Caco-2 (cell line): ENCODE results near the gene CCDC179. TPM values are rescaled to one million over a fixed set of nuclear protein-coding genes. Genes with fewer than 3 reads are reported as not detected.

ENCODE experiments used
- BruUV-seq: library from RNA; stranded (reverse); fragments of 400-500 nt; replicated peaks from 2 replicates; lab custom pipeline; 2021; lab: Mats Ljungman, UMichigan
- CTCF ChIA-PET: fragments of 300-600 bp; sonication (Branson Sonifier 250); formaldehyde crosslinking; loops from one replicate; lab custom pipeline; 2022; ENCODE audit warnings: antibody characterized with exemption; lab: Charles Lee
- POLR2A ChIA-PET: fragments of 300-600 bp; sonication (Branson Sonifier 250); formaldehyde crosslinking; loops from one replicate; lab custom pipeline; 2022; ENCODE audit warnings: antibody characterized with exemption; lab: Charles Lee
- DNase-seq, 2 experiments: peaks; one replicate each; pipeline versions ENCODE4 v3.0.0 to v3.0.0-alpha.2; 2020 to 2022
- H3K27me3 ChIP-seq: replicated peaks from 2 replicates; pipeline ENCODE4 v1.6.0; 2011; ENCODE audit warnings: low read length; ENCODE audit not compliant: control insufficient read depth, insufficient read depth
- H3K36me3 ChIP-seq: 2 replicates; pipeline ENCODE4 v1.5.1; 2011; ENCODE audit warnings: low read length; ENCODE audit not compliant: control insufficient read depth, insufficient read depth
- H3K4me1 ChIP-seq: fragments of 250-450 bp; sonication (Bioruptor Pico); 2 replicates; pipeline ENCODE4 v1.5.1; 2020; ENCODE audit warnings: mild to moderate bottlenecking
- H3K4me3 ChIP-seq: 2 replicates; pipeline ENCODE4 v1.5.1; 2011; ENCODE audit warnings: low read depth, mild to moderate bottlenecking, control low read depth, low read length
- H3K9me3 ChIP-seq: fragments of 250-450 bp; sonication (Bioruptor Pico); 2 replicates; pipeline ENCODE4 v1.5.1; 2020; ENCODE audit warnings: mild to moderate bottlenecking, moderate library complexity
- H3K27ac Mint-ChIP-seq: one replicate; pipeline ENCODE4 v1.8.0; 2022; ENCODE audit warnings: mixed read lengths; ENCODE audit not compliant: unreplicated experiment
- H3K27me3 Mint-ChIP-seq: one replicate; pipeline ENCODE4 v1.8.0; 2022; ENCODE audit warnings: mixed read lengths; ENCODE audit not compliant: insufficient read depth, unreplicated experiment
- H3K36me3 Mint-ChIP-seq: one replicate; pipeline ENCODE4 v1.8.0; 2022; ENCODE audit warnings: mild to moderate bottlenecking, mixed read lengths; ENCODE audit not compliant: insufficient read depth, unreplicated experiment
- H3K4me1 Mint-ChIP-seq: one replicate; pipeline ENCODE4 v1.8.0; 2022; ENCODE audit warnings: low read depth, mixed read lengths; ENCODE audit not compliant: unreplicated experiment
- H3K4me3 Mint-ChIP-seq: one replicate; pipeline ENCODE4 v1.8.0; 2022; ENCODE audit warnings: mild to moderate bottlenecking, moderate library complexity, mixed read lengths; ENCODE audit not compliant: unreplicated experiment
- H3K9me3 Mint-ChIP-seq: one replicate; pipeline ENCODE4 v1.8.0; 2022; ENCODE audit warnings: mixed read lengths; ENCODE audit not compliant: unreplicated experiment
- intact Hi-C: fragments of 100-400 bp; cut with micrococcal nuclease; formaldehyde crosslinking; loops from one replicate; pipeline ENCODE4 v1.10.0; 2022; ENCODE audit not compliant: unreplicated experiment
- total RNA-seq: library from RNA; stranded (reverse); gene quantifications from 2 replicates; pipeline ENCODE4 v1.2.3, GENCODE V29; 2022
- TF ChIP-seq, protein P1 (sequence below), 2 experiments: fragments of 200-600 bp in 1 of 2; IDR thresholded peaks; 1 replicate in 1 of 2; 2 replicates in 1 of 2; pipeline versions ENCODE4 v1.5.1 to v1.8.0; 2011 to 2022; ENCODE audit warnings: antibody characterized with exemption in 1 of 2, control low read depth in 1 of 2, inconsistent platforms in 1 of 2, low read depth in 1 of 2, low read length in 1 of 2, mild to moderate bottlenecking in 1 of 2, moderate library complexity in 1 of 2; ENCODE audit not compliant: insufficient read depth in 1 of 2, severe bottlenecking in 1 of 2, unreplicated experiment in 1 of 2

Gene CCDC179
- total RNA-seq, 1 experiment from 2014 or later: not detected

DNA sequence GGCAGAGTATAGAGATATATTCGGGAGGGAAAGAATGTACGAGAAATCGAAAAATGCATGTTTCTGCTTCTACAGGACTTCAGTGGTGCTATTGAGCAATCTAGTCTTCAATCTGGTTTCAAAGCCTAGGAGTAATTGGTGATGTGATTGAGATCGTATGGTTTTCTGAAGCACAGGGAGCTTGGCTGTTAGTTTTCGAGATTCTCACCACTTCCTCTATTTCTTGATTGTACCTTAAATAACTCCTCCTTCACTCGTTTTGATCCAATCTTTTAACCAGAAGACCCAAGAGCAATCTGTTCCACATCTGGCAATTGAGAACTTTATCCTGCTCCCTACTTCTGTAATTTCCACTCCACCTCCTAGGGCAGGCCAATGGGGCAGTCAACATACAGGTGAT, 518 bp downstream of the CCDC179 start:
- BruUV-seq: no TSS peak
- no peaks in the 10 kb centered on the region for H3K36me3 Mint-ChIP-seq
- Histone ChIP-seq H3K27me3 (no peaks in the 10 kb centered on the region), H3K36me3 (no peaks in the 10 kb centered on the region), H3K9me3 (no peaks in the 10 kb centered on the region), H3K4me1 (no peaks in the 10 kb centered on the region), H3K4me3 (no peak overlapping the region)
- H3K4me1 Mint-ChIP-seq: no peaks in the 10 kb centered on the region
- intact Hi-C loops: no loop called here
- ChIA-PET POLR2A (no interaction called here), CTCF (no interaction called here)
- H3K27me3 Mint-ChIP-seq: peaks cover 5% of the 10 kb centered on the region
- no peak overlapping the region for H3K27ac Mint-ChIP-seq
- H3K9me3 Mint-ChIP-seq: no peaks in the 10 kb centered on the region
- TF ChIP-seq, protein P1, sequence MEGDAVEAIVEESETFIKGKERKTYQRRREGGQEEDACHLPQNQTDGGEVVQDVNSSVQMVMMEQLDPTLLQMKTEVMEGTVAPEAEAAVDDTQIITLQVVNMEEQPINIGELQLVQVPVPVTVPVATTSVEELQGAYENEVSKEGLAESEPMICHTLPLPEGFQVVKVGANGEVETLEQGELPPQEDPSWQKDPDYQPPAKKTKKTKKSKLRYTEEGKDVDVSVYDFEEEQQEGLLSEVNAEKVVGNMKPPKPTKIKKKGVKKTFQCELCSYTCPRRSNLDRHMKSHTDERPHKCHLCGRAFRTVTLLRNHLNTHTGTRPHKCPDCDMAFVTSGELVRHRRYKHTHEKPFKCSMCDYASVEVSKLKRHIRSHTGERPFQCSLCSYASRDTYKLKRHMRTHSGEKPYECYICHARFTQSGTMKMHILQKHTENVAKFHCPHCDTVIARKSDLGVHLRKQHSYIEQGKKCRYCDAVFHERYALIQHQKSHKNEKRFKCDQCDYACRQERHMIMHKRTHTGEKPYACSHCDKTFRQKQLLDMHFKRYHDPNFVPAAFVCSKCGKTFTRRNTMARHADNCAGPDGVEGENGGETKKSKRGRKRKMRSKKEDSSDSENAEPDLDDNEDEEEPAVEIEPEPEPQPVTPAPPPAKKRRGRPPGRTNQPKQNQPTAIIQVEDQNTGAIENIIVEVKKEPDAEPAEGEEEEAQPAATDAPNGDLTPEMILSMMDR (IDR thresholded peaks at IDR 0.05; ENCODE audit: insufficient read depth in 1 of 2, low read depth in 1 of 2, low read length in 1 of 2, severe bottlenecking in 1 of 2, unreplicated experiment in 1 of 2): no peak
- DNase-seq: no peak
- no peak overlapping the region for H3K4me3 Mint-ChIP-seq

DNA sequence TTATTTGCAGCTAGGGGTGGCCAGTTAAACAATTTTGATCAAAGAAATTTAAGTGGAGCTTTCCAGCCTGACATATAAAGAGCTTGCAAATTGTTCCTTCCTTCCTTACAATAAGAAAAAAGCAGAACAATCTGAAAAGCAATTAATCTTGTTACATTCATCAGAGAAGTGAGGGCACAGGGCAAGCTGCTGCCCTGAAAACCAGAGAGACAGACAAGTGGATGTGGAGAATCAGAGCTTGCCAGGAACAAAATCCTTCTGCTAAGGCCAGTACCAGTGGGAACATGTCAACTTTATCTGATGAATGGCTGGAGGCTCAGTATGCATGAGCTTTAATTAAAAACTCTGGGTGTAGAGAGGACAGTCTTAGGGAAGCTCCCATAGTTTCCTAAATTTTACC, 8.8 kb downstream of the CCDC179 start:
- no peaks in the 10 kb centered on the region for H3K36me3 Mint-ChIP-seq
- H3K4me1 Mint-ChIP-seq: no peaks in the 10 kb centered on the region
- H3K27ac Mint-ChIP-seq: no peak overlapping the region
- BruUV-seq: no TSS peak
- H3K27me3 Mint-ChIP-seq: peaks cover 6% of the 10 kb centered on the region
- CTCF ChIA-PET: interaction anchor here (0.7 kb wide), 1 partner anchor 22 kb away, joined by 3 read pairs; the partner anchor contains the start of gene SVIP
- Histone ChIP-seq H3K36me3 (no peaks in the 10 kb centered on the region), H3K4me3 (no peak overlapping the region), H3K4me1 (no peaks in the 10 kb centered on the region), H3K9me3 (no peaks in the 10 kb centered on the region), H3K27me3 (no peaks in the 10 kb centered on the region)
- no peak overlapping the region for H3K4me3 Mint-ChIP-seq
- no peak for DNase-seq
- intact Hi-C loops: no loop called here
- TF ChIP-seq, protein P1 (IDR thresholded peaks at IDR 0.05; ENCODE audit: insufficient read depth in 1 of 2, low read depth in 1 of 2, low read length in 1 of 2, severe bottlenecking in 1 of 2, unreplicated experiment in 1 of 2): no peak
- peaks cover 11% of the 10 kb centered on the region for H3K9me3 Mint-ChIP-seq
- POLR2A ChIA-PET: no interaction called here

DNA sequence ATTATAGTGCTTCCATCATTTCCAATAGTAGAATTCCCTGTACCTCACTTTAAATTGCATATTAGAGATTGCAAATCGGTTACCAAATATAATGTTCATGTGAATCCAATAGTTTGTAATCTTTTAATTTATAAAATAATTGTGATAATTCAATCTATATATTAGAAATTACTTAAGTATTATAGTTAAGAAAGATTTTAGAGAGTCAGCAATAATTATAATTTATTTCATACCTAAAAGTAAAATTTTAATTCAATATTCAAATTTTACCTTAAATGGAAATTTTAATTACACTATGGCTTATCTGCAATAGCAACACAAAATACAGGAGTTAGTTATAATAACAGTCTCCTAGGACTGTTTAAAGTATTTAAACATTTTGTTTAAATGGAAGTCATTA, 13.5 kb downstream of the CCDC179 start:
- Histone ChIP-seq H3K36me3 (no peaks in the 10 kb centered on the region), H3K9me3 (no peaks in the 10 kb centered on the region), H3K4me3 (no peak overlapping the region), H3K4me1 (no peaks in the 10 kb centered on the region), H3K27me3 (no peaks in the 10 kb centered on the region)
- Mint-ChIP-seq H3K36me3 (no peaks in the 10 kb centered on the region), H3K9me3 (no peaks in the 10 kb centered on the region), H3K4me1 (no peaks in the 10 kb centered on the region), H3K27me3 (no peaks in the 10 kb centered on the region), H3K27ac (no peak overlapping the region), H3K4me3 (no peak overlapping the region)
- BruUV-seq: no TSS peak
- TF ChIP-seq, protein P1 (IDR thresholded peaks at IDR 0.05; ENCODE audit: insufficient read depth in 1 of 2, low read depth in 1 of 2, low read length in 1 of 2, severe bottlenecking in 1 of 2, unreplicated experiment in 1 of 2): no peak
- intact Hi-C loops: no loop called here
- CTCF ChIA-PET: no interaction called here
- POLR2A ChIA-PET: no interaction called here
- DNase-seq: no peak
